Neural cell (in vitro differentiated cells): Measurements from ENCODE around the gene TBC1D9. TPM values are rescaled to one million over a fixed set of nuclear protein-coding genes. Genes with fewer than 3 reads are reported as not detected.

Source experiments
- H2AFZ ChIP-seq: fragments of 200-600, 300-800 bp; sonication (generic), shearing (Covaris generic); 2 replicates; pipeline ENCODE4 v1.6.0; 2014; ENCODE audit warnings: low read depth, mild to moderate bottlenecking, antibody characterized with exemption, low read length, moderate library complexity
- H3F3A ChIP-seq: fragments of 200-600 bp; shearing (Covaris generic); 2 replicates; pipeline ENCODE4 v1.6.1; 2016; ENCODE audit warnings: mild to moderate bottlenecking, moderate library complexity, mixed read lengths, antibody characterized with exemption, low read length; ENCODE audit not compliant: insufficient read depth, poor library complexity, severe bottlenecking
- H3K27ac ChIP-seq: fragments of 200-600, 300-800 bp; sonication (generic), shearing (Covaris generic); 2 replicates; pipeline ENCODE4 v1.5.1; 2014; ENCODE audit warnings: mild to moderate bottlenecking, low read length, moderate library complexity
- H3K27me3 ChIP-seq: fragments of 300-800, 200-600 bp; sonication (generic), shearing (Covaris generic); 2 replicates; pipeline ENCODE4 v1.6.0; 2014; ENCODE audit warnings: mild to moderate bottlenecking, low read depth, low read length, moderate library complexity; ENCODE audit not compliant: insufficient read depth
- H3K36me3 ChIP-seq: fragments of 300-800, 200-600 bp; sonication (generic), shearing (Covaris generic); 2 replicates; pipeline ENCODE4 v1.5.1; 2014; ENCODE audit warnings: mild to moderate bottlenecking, antibody characterized with exemption, low read length, moderate library complexity; ENCODE audit not compliant: insufficient read depth
- H3K4me2 ChIP-seq: fragments of 300-800, 200-600 bp; sonication (generic), shearing (Covaris generic); 2 replicates; pipeline ENCODE4 v1.6.0; 2014; ENCODE audit warnings: mild to moderate bottlenecking, low read length
- H3K4me3 ChIP-seq: fragments of 300-800, 200-600 bp; sonication (generic), shearing (Covaris generic); 2 replicates; pipeline ENCODE4 v1.5.1; 2014; ENCODE audit warnings: mild to moderate bottlenecking, low read length, moderate library complexity
- H3K79me2 ChIP-seq: fragments of 200-600 bp; shearing (Covaris generic); replicated peaks from 2 replicates; pipeline ENCODE4 v1.6.0; 2014; ENCODE audit warnings: mild to moderate bottlenecking, low read length, moderate library complexity; ENCODE audit not compliant: insufficient read depth
- H3K9ac ChIP-seq: fragments of 300-800, 200-600 bp; sonication (generic), shearing (Covaris generic); 2 replicates; pipeline ENCODE4 v1.6.1; 2016; ENCODE audit warnings: mild to moderate bottlenecking, low read length, mixed read lengths
- H3K9me2 ChIP-seq: fragments of 200-600 bp; shearing (Covaris generic); 2 replicates; pipeline ENCODE4 v1.6.1; 2016; ENCODE audit warnings: mild to moderate bottlenecking, low read length, mixed read lengths; ENCODE audit not compliant: insufficient read depth
- H3K9me3 ChIP-seq: fragments of 200-600, 300-800 bp; sonication (generic), shearing (Covaris generic); 2 replicates; pipeline ENCODE4 v1.6.1; 2016; ENCODE audit warnings: mild to moderate bottlenecking, mixed run types, low read length, moderate library complexity, mixed read lengths
- H4K20me1 ChIP-seq: fragments of 200-600 bp; shearing (Covaris generic); 2 replicates; pipeline ENCODE4 v1.6.1; 2016; ENCODE audit warnings: mild to moderate bottlenecking, mixed run types; ENCODE audit not compliant: insufficient read depth
- CTCF ChIP-seq: fragments of 450-650 bp; IDR thresholded peaks from 2 replicates; pipeline ENCODE4 v1.5.1; 2014; ENCODE audit warnings: antibody characterized with exemption, mild to moderate bottlenecking, moderate library complexity; ENCODE audit not compliant: poor library complexity, severe bottlenecking
- EP300 ChIP-seq: fragments of 450-650 bp; conservative IDR thresholded peaks from 2 replicates; pipeline ENCODE4 v1.6.1; 2014; ENCODE audit warnings: antibody characterized with exemption, mild to moderate bottlenecking, moderate library complexity; ENCODE audit not compliant: poor library complexity, severe bottlenecking
- EZH2 ChIP-seq: fragments of 200-600, 300-800 bp; shearing (Covaris generic), sonication (generic); IDR thresholded peaks from 2 replicates; pipeline ENCODE4 v1.6.1; 2014; ENCODE audit warnings: antibody characterized with exemption, low read length, borderline replicate concordance, mild to moderate bottlenecking; ENCODE audit not compliant: insufficient read depth, poor library complexity, severe bottlenecking
- MXI1 ChIP-seq: fragments of 450-650 bp; conservative IDR thresholded peaks from 2 replicates; pipeline ENCODE4 v1.6.1; 2014; ENCODE audit warnings: antibody characterized with exemption, mild to moderate bottlenecking; ENCODE audit not compliant: poor library complexity, severe bottlenecking
- POLR2AphosphoS5 ChIP-seq: IDR thresholded peaks from 2 replicates; pipeline ENCODE4 v1.6.1; 2012
- RAD21 ChIP-seq: fragments of 450-650 bp; conservative IDR thresholded peaks from 2 replicates; pipeline ENCODE4 v1.6.1; 2014; ENCODE audit warnings: antibody characterized with exemption, mild to moderate bottlenecking, moderate library complexity
- REST ChIP-seq: IDR thresholded peaks from 2 replicates; pipeline ENCODE4 v1.6.1; 2012; ENCODE audit warnings: borderline replicate concordance
- SMC3 ChIP-seq: fragments of 450-650 bp; conservative IDR thresholded peaks from 2 replicates; pipeline ENCODE4 v1.6.1; 2014; ENCODE audit warnings: antibody characterized with exemption, mild to moderate bottlenecking, moderate library complexity; ENCODE audit not compliant: poor library complexity
- TAF1 ChIP-seq: IDR thresholded peaks from 2 replicates; pipeline ENCODE4 v1.6.1; 2012; ENCODE audit warnings: low read depth
- polyA plus RNA-seq: library from polyadenylated mRNA; depleted of rRNA; stranded (reverse); fragments of >200 nt; gene quantifications from 2 replicates; pipeline ENCODE4 v1.2.3, GENCODE V29; 2014

The TBC1D9 gene
- polyA plus RNA-seq, 1 donor from 2014 or later, result 42.8 TPM

- Histone ChIP-seq H3K4me3 (no peak overlapping the region), H3K27ac (no peak overlapping the region), H2AFZ (no peak overlapping the region), H4K20me1 (no peaks in the 10 kb centered on the region), H3K9me3 (no peaks in the 10 kb centered on the region), H3K36me3 (peaks cover 7% of the 10 kb centered on the region), H3K9me2 (no peaks in the 10 kb centered on the region), H3K79me2 (no peaks in the 10 kb centered on the region), H3K9ac (no peak overlapping the region), H3K27me3 (no peaks in the 10 kb centered on the region), H3F3A (no peaks in the 10 kb centered on the region), H3K4me2 (no peak overlapping the region)
- TF ChIP-seq CTCF (no peak), TAF1 (no peak), POLR2AphosphoS5 (no peak), REST (no peak), EZH2 (no peak), EP300 (no peak), RAD21 (no peak), SMC3 (no peak), MXI1 (no peak)
Observed at GRCh38 chr4:140648716-140649308, 107.4 kb downstream of the TBC1D9 start.

- Histone ChIP-seq H2AFZ (no peak overlapping the region), H3F3A (no peaks in the 10 kb centered on the region), H3K79me2 (no peaks in the 10 kb centered on the region), H3K36me3 (no peaks in the 10 kb centered on the region), H4K20me1 (no peaks in the 10 kb centered on the region), H3K4me2 (no peak overlapping the region), H3K9me3 (no peaks in the 10 kb centered on the region), H3K27ac (no peak overlapping the region), H3K9me2 (no peaks in the 10 kb centered on the region), H3K27me3 (no peaks in the 10 kb centered on the region), H3K4me3 (no peak overlapping the region), H3K9ac (no peak overlapping the region)
- no peak for TF ChIP-seq SMC3
- no peak for TF ChIP-seq POLR2AphosphoS5
- TF ChIP-seq RAD21, result no peak
- TF ChIP-seq TAF1, result no peak
- no peak for TF ChIP-seq REST
- no peak for TF ChIP-seq CTCF
- no peak for TF ChIP-seq EZH2
- no peak for TF ChIP-seq MXI1
- no peak for TF ChIP-seq EP300
Observed at GRCh38 chr4:140645614-140646412, 110.4 kb downstream of the TBC1D9 start.
